IPS-18a (cell line): ENCODE measurements around the gene R3HDM1.
"Not testable (repeated sequence)": the region's sequence is repeated elsewhere in the genome, so short reads cannot be mapped to it uniquely, and the experiment has no call there.

Experiments used
- H3K27ac ChIP-seq: one replicate; pipeline ENCODE4 v1.5.1; 2013; ENCODE audit warnings: low read length
- H3K27me3 ChIP-seq: one replicate; pipeline ENCODE4 v1.6.1; 2013; ENCODE audit warnings: mild to moderate bottlenecking, low read length; ENCODE audit not compliant: control insufficient read depth, insufficient read depth
- H3K36me3 ChIP-seq: one replicate; pipeline ENCODE4 v1.6.1; 2013; ENCODE audit warnings: low read depth, low read length; ENCODE audit not compliant: control insufficient read depth
- H3K4me1 ChIP-seq: one replicate; pipeline ENCODE4 v1.6.1; 2013; ENCODE audit warnings: low read depth, low read length; ENCODE audit not compliant: control insufficient read depth
- H3K4me3 ChIP-seq: one replicate; pipeline ENCODE4 v1.5.1; 2013; ENCODE audit warnings: low read length
- H3K9ac ChIP-seq: one replicate; pipeline ENCODE4 v1.6.1; 2013; ENCODE audit warnings: mild to moderate bottlenecking, low read length, moderate library complexity
- H3K9me3 ChIP-seq: one replicate; pipeline ENCODE4 v1.6.1; 2013; ENCODE audit warnings: low read depth, low read length; ENCODE audit not compliant: control insufficient read depth

Gene R3HDM1

GRCh38 chr2:135647836-135648579 is 116.7 kb downstream of the R3HDM1 start:
- Histone ChIP-seq H3K9ac (no peak overlapping the region), H3K27me3 (no peaks in the 10 kb centered on the region), H3K27ac (no peak overlapping the region), H3K4me1 (no peaks in the 10 kb centered on the region), H3K4me3 (no peak overlapping the region), H3K36me3 (peaks cover 53% of the 10 kb centered on the region), H3K9me3 (no peaks in the 10 kb centered on the region)

- Histone ChIP-seq H3K4me1 (no peaks in the 10 kb centered on the region), H3K27me3 (no peaks in the 10 kb centered on the region), H3K4me3 (no peak overlapping the region), H3K9ac (no peak overlapping the region), H3K27ac (no peak overlapping the region), H3K36me3 (peaks cover 56% of the 10 kb centered on the region), H3K9me3 (no peaks in the 10 kb centered on the region)
Measured at GRCh38 chr2:135650721-135651120, 119.4 kb downstream of the R3HDM1 start.

GRCh38 chr2:135651717-135652116 is 120.4 kb downstream of the R3HDM1 start:
- no peak overlapping the region for H3K27ac ChIP-seq
- H3K27me3 ChIP-seq = no peaks in the 10 kb centered on the region
- H3K4me3 ChIP-seq = no peak overlapping the region
- H3K4me1 ChIP-seq = no peaks in the 10 kb centered on the region
- no peak overlapping the region for H3K9ac ChIP-seq
- no peaks in the 10 kb centered on the region for H3K9me3 ChIP-seq
- H3K36me3 ChIP-seq = peaks cover 54% of the 10 kb centered on the region

- not testable (repeated sequence) for H3K9me3 ChIP-seq, H3K9ac ChIP-seq, H3K27ac ChIP-seq, H3K4me1 ChIP-seq, H3K27me3 ChIP-seq, H3K4me3 ChIP-seq
- H3K36me3 ChIP-seq = peaks cover 46% of the 10 kb centered on the region
Measured at GRCh38 chr2:135654239-135654638, 123.0 kb downstream of the R3HDM1 start.

- H3K9ac ChIP-seq = no peak overlapping the region
- H3K36me3 ChIP-seq = peaks cover 41% of the 10 kb centered on the region
- H3K9me3 ChIP-seq = no peaks in the 10 kb centered on the region
- H3K27ac ChIP-seq = no peak overlapping the region
- no peak overlapping the region for H3K4me3 ChIP-seq
- H3K4me1 ChIP-seq = no peaks in the 10 kb centered on the region
- H3K27me3 ChIP-seq = no peaks in the 10 kb centered on the region
Measured at GRCh38 chr2:135657806-135658582, 126.7 kb downstream of the R3HDM1 start.

- peaks cover 8% of the 10 kb centered on the region for H3K4me1 ChIP-seq
- no peaks in the 10 kb centered on the region for H3K9me3 ChIP-seq
- peaks cover 33% of the 10 kb centered on the region for H3K36me3 ChIP-seq
- no peak overlapping the region for H3K4me3 ChIP-seq
- H3K9ac ChIP-seq = no peak overlapping the region
- H3K27ac ChIP-seq = no peak overlapping the region
- H3K27me3 ChIP-seq = no peaks in the 10 kb centered on the region
Measured at GRCh38 chr2:135662088-135662487, 130.8 kb downstream of the R3HDM1 start.

GRCh38 chr2:135663148-135663700 is 131.9 kb downstream of the R3HDM1 start:
- Histone ChIP-seq H3K4me3 (no peak overlapping the region), H3K9me3 (no peaks in the 10 kb centered on the region), H3K27ac (no peak overlapping the region), H3K9ac (no peak overlapping the region), H3K27me3 (no peaks in the 10 kb centered on the region), H3K36me3 (peaks cover 24% of the 10 kb centered on the region), H3K4me1 (peaks cover 13% of the 10 kb centered on the region)

GRCh38 chr2:135664623-135665068 is 133.4 kb downstream of the R3HDM1 start:
- peaks cover 27% of the 10 kb centered on the region for H3K36me3 ChIP-seq
- H3K27ac ChIP-seq = no peak overlapping the region
- no peaks in the 10 kb centered on the region for H3K9me3 ChIP-seq
- no peak overlapping the region for H3K4me3 ChIP-seq
- no peaks in the 10 kb centered on the region for H3K27me3 ChIP-seq
- H3K9ac ChIP-seq = no peak overlapping the region
- peaks cover 13% of the 10 kb centered on the region for H3K4me1 ChIP-seq

- H3K9me3 ChIP-seq = no peaks in the 10 kb centered on the region
- H3K27ac ChIP-seq = no peak overlapping the region
- H3K27me3 ChIP-seq = no peaks in the 10 kb centered on the region
- H3K4me1 ChIP-seq = peaks cover 13% of the 10 kb centered on the region
- H3K9ac ChIP-seq = no peak overlapping the region
- no peak overlapping the region for H3K4me3 ChIP-seq
- H3K36me3 ChIP-seq = peaks cover 16% of the 10 kb centered on the region
Measured at GRCh38 chr2:135667045-135667444, 135.8 kb downstream of the R3HDM1 start.

- Histone ChIP-seq H3K4me3 (no peak overlapping the region), H3K36me3 (peaks cover 39% of the 10 kb centered on the region), H3K9me3 (no peaks in the 10 kb centered on the region), H3K27ac (no peak overlapping the region), H3K4me1 (no peaks in the 10 kb centered on the region), H3K9ac (no peak overlapping the region), H3K27me3 (no peaks in the 10 kb centered on the region)
Measured at GRCh38 chr2:135674453-135674852, 143.2 kb downstream of the R3HDM1 start.

- Histone ChIP-seq H3K9ac (no peak overlapping the region), H3K27ac (no peak overlapping the region), H3K4me3 (no peak overlapping the region), H3K36me3 (peaks cover 46% of the 10 kb centered on the region), H3K4me1 (no peaks in the 10 kb centered on the region), H3K27me3 (no peaks in the 10 kb centered on the region), H3K9me3 (no peaks in the 10 kb centered on the region)
Measured at GRCh38 chr2:135676031-135676430, 144.7 kb downstream of the R3HDM1 start.
